Small intestine (tissue), 7 donors: ENCODE measurements around the gene LTK. TPM values are rescaled to one million over a fixed set of nuclear protein-coding genes. Genes with fewer than 3 reads are reported as not detected.

Source experiments
- DNase-seq, 2 donors: peaks; one replicate each; pipeline versions ENCODE4 v3.0.0 to v3.0.0-alpha.2; 2013
- FAIRE-seq: peaks from 2 replicates; lab custom pipeline; 2012; peaks lifted over from hg19 to GRCh38; lab: Jason Lieb, UNC
- H3K27ac ChIP-seq, 3 donors: one replicate each; pipeline ENCODE4 v1.5.1; 2013; ENCODE audit warnings: low read length in 2 of 3, mild to moderate bottlenecking in 2 of 3, control low read depth in 1 of 3, inconsistent platforms in 1 of 3, low read depth in 1 of 3, moderate library complexity in 1 of 3
- H3K27me3 ChIP-seq, 3 donors: one replicate each; pipeline ENCODE4 v1.6.1; 2013; ENCODE audit warnings: low read length in 3 of 3, inconsistent platforms in 1 of 3; ENCODE audit not compliant: control insufficient read depth in 3 of 3, insufficient read depth in 3 of 3
- H3K36me3 ChIP-seq, 3 donors: one replicate each; pipeline ENCODE4 v1.6.1; 2013; ENCODE audit warnings: low read length in 3 of 3, inconsistent platforms in 1 of 3, low read depth in 1 of 3, mild to moderate bottlenecking in 1 of 3, moderate library complexity in 1 of 3; ENCODE audit not compliant: control insufficient read depth in 3 of 3, insufficient read depth in 2 of 3
- H3K4me1 ChIP-seq, 3 donors: one replicate each; pipeline ENCODE4 v1.6.1; 2013; ENCODE audit warnings: low read length in 2 of 3, inconsistent platforms in 1 of 3, low read depth in 1 of 3, mild to moderate bottlenecking in 1 of 3, moderate library complexity in 1 of 3; ENCODE audit not compliant: control insufficient read depth in 3 of 3, insufficient read depth in 2 of 3
- H3K4me3 ChIP-seq, 3 donors: one replicate each; pipeline ENCODE4 v1.5.1; 2013; ENCODE audit warnings: low read length in 3 of 3, control low read depth in 1 of 3, inconsistent platforms in 1 of 3, low read depth in 1 of 3, mild to moderate bottlenecking in 1 of 3, moderate library complexity in 1 of 3
- H3K9me3 ChIP-seq, 2 donors: one replicate each; pipeline ENCODE4 v1.6.1; 2013; ENCODE audit warnings: low read depth in 1 of 2, low read length in 1 of 2; ENCODE audit not compliant: control insufficient read depth in 2 of 2, insufficient read depth in 1 of 2
- WGBS, 3 donors: extraction: QIAGEN DNeasy Blood & Tissue Kit; methylation state at CpG; one replicate each; pipeline ENCODE4 v1.1.7; 2013; 5-methylcytosine and 5-hydroxymethylcytosine counted together
- polyA plus RNA-seq, 4 donors: library from polyadenylated mRNA; stranded (reverse) in 3 of 4; unstranded in 1 of 4; fragments of 200-250 nt in 3 of 4; fragments of 120-200 nt in 1 of 4; gene quantifications; one replicate each; pipeline versions ENCODE4 v1.2.1 to v1.2.3, GENCODE V29; 2013
- donor health status: healthy with polysubstance abuse.
- donor health status: control.
- donor health status: control.
- donor health status: Bipolar disorder and iron deficiency.
- donor health status: healthy.

LTK gene
- polyA plus RNA-seq, 4 donors: 13.1 to 68.4 (median 32.9) TPM

- FAIRE-seq (no peak), DNase-seq (peak in 1 of 2 donors; percentile 99)
- peaks cover 3 to 9% (median 5%) of the 10 kb centered on the region in 3 donors for H3K4me1 ChIP-seq
- peaks cover 0 to 22% (median 0%) of the 10 kb centered on the region in 3 donors for H3K27me3 ChIP-seq
- 14 to 54% (median 20%) methylated on average over 7 of the region's 7 CpGs for WGBS, 3 donors
- no peaks in the 10 kb centered on the region for H3K9me3 ChIP-seq
- peaks cover 2 to 43% (median 2%) of the 10 kb centered on the region in 3 donors for H3K36me3 ChIP-seq
- H3K27ac ChIP-seq: peak overlapping the region in 2 of 3 donors; percentile 13 to 86
- no peak overlapping the region for H3K4me3 ChIP-seq
Observed at GRCh38 chr15:41507820-41508290, 5.8 kb downstream of the LTK start.

DNA sequence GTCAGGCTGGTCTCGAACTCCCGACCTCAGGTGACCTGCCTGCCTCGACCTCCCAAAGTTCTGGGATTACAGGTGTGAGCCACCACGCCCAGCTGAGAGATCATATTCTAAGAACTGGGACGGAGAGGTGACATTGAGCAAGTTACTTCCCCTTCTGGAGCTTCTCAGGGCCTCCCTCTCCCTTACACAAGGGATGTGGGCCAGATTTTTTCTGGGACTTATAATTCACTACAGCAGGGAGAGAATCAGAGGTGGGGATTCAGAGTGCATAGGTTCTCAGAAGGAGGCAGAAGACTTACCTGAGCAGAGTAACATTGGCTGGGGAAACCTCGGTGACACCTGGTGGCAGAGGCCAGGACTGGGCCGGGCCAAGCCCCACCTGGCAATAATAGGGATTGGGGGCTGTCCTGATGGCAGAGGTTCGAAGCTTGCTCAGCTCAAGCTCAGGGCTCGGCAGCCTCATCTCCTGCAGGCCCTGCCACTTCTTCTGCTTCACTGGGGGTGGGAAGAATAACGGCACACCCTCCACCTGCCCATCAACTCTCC lies 6.8 kb downstream of the LTK start:
- no peak overlapping the region for H3K4me3 ChIP-seq
- no peak for FAIRE-seq
- 53 to 69% (median 59%) methylated on average over 10 of the region's 10 CpGs for WGBS, 3 donors
- peaks cover 0 to 21% (median 0%) of the 10 kb centered on the region in 3 donors for H3K27me3 ChIP-seq
- H3K9me3 ChIP-seq: no peaks in the 10 kb centered on the region
- H3K36me3 ChIP-seq: peaks cover 2 to 53% (median 2%) of the 10 kb centered on the region in 3 donors
- peak in 1 of 2 donors; percentile 32 for DNase-seq
- H3K4me1 ChIP-seq: peaks cover 0 to 5% (median under 1%) of the 10 kb centered on the region in 3 donors
- H3K27ac ChIP-seq: peak overlapping the region in 1 of 3 donors; percentile 86

DNA sequence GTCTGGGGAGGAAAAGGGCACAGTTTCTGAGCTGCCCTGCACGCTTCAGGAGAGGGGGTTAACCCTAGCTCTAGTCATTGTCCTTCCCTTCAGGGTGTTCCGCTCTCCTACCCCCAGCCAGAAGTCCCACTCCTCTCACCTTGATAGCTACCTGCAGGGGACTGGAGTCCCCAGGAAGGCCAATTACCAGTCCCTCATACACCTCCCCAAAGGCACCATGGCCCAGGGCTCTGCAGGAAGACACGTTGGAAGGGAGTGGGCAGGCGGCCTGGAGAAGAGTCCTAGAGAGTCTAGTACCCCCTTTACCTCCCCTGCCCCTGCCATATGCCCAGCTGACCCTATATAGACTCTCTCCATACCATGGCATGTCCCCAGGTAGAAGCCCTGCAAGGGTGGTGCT lies 7.9 kb downstream of the LTK start:
- WGBS, 3 donors: 90 to 95% (median 90%) methylated on average over 4 of the region's 4 CpGs
- Histone ChIP-seq H3K4me3 (no peak overlapping the region), H3K9me3 (no peaks in the 10 kb centered on the region), H3K4me1 (peaks cover 0 to 5% (median 0%) of the 10 kb centered on the region in 3 donors), H3K27me3 (peaks cover 0 to 27% (median 4%) of the 10 kb centered on the region in 3 donors), H3K36me3 (peaks cover 2 to 62% (median 2%) of the 10 kb centered on the region in 3 donors), H3K27ac (no peak overlapping the region)
- FAIRE-seq: no peak
- no peak for DNase-seq

DNA sequence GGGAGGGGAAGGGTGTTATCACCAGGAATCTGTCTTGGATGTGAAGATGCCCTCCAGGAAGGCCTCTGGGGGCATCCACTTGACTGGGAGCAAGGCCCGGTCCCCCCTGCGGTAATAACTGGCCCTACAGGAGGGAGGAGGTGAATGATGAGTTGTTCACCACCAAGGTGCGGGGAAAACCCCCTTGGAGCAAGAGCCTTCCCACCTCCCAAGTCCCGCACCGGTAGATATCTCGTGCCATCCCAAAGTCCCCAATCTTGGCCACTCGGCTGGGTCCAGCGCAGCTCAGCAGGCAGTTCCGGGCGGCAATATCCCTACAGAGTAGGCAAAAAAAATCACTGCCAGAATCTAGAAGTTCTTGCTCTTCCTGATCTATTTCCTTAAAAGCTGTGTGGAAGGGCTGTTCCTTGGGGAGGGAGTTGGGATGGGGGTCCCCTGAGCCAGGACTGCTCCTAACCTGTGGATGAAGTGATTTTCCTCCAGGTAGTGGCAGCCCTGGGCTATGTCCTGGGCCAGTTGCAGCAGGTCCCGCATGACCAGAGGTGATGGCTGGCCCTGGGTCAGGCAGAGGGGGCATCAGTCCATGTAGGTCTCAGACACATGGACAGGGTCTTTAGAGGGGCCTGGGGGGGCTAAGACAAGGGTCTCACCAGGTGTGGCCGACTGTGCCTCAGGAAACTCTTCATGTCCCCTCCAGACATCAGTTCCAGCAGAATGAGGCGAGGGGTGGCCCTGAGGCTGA lies 8.7 kb downstream of the LTK start:
- H3K27me3 ChIP-seq: peaks cover 0 to 22% (median 4%) of the 10 kb centered on the region in 3 donors
- H3K4me3 ChIP-seq: no peak overlapping the region
- H3K36me3 ChIP-seq: peaks cover 2 to 66% (median 2%) of the 10 kb centered on the region in 3 donors
- DNase-seq (no peak), FAIRE-seq (no peak)
- WGBS, 3 donors: 92 to 95% (median 95%) methylated on average over 12 to 13 of the region's 13 CpGs
- peaks cover 0 to 5% (median 0%) of the 10 kb centered on the region in 3 donors for H3K4me1 ChIP-seq
- no peak overlapping the region for H3K27ac ChIP-seq
- no peaks in the 10 kb centered on the region for H3K9me3 ChIP-seq

DNA sequence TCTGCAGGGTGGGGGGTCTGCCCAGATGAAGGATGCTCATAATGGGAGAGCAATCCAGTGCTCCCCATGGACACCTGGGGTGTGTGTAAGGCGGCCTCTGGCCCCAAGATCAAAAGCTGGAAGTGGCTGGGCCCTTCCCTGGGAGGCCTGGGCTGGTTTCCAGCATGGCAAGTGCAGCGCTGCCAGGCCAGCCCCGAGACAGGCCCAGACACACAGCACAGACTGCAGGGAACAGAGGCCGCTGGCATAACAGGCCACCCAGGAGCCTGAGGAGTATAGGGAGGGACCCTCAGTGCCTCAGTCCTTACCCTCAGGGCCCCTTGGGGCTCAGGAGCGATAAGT lies 10.0 kb downstream of the LTK start:
- Histone ChIP-seq H3K27me3 (peaks cover 0 to 27% (median 5%) of the 10 kb centered on the region in 3 donors), H3K36me3 (peaks cover 2 to 72% (median 2%) of the 10 kb centered on the region in 3 donors), H3K4me1 (peaks cover 0 to 5% (median 0%) of the 10 kb centered on the region in 3 donors), H3K4me3 (no peak overlapping the region), H3K9me3 (no peaks in the 10 kb centered on the region), H3K27ac (no peak overlapping the region)
- 36 to 72% (median 40%) methylated on average over 5 of the region's 5 CpGs for WGBS, 3 donors
- DNase-seq (no peak), FAIRE-seq (no peak)

GRCh38 chr15:41502795-41503668 lies 10.6 kb downstream of the LTK start:
- no peak overlapping the region for H3K27ac ChIP-seq
- no peaks in the 10 kb centered on the region for H3K9me3 ChIP-seq
- no peak for FAIRE-seq
- DNase-seq: no peak
- H3K36me3 ChIP-seq: peaks cover 2 to 76% (median 2%) of the 10 kb centered on the region in 3 donors
- WGBS, 3 donors: 37 to 74% (median 48%) methylated on average over 54 of the region's 54 CpGs
- H3K4me1 ChIP-seq: peaks cover 0 to 5% (median 0%) of the 10 kb centered on the region in 3 donors
- peaks cover 0 to 27% (median 5%) of the 10 kb centered on the region in 3 donors for H3K27me3 ChIP-seq
- peak overlapping the region in 1 of 3 donors; percentile 34 for H3K4me3 ChIP-seq

- Histone ChIP-seq H3K27me3 (peaks cover 0 to 27% (median 5%) of the 10 kb centered on the region in 3 donors), H3K36me3 (peaks cover 2 to 76% (median 2%) of the 10 kb centered on the region in 3 donors), H3K4me1 (peaks cover 0 to 5% (median 2%) of the 10 kb centered on the region in 3 donors), H3K27ac (no peak overlapping the region), H3K9me3 (no peaks in the 10 kb centered on the region), H3K4me3 (peak overlapping the region in 1 of 3 donors; percentile 34)
- no peak for FAIRE-seq
- no peak for DNase-seq
- 33 to 83% (median 54%) methylated on average over 54 to 64 of the region's 64 CpGs for WGBS, 3 donors
Observed at GRCh38 chr15:41501931-41502794, 11.5 kb downstream of the LTK start.
